IPS DF 19.7 (cell line): ENCODE results near the gene UBXN10.

Source experiments
- DNase-seq: peaks from one replicate; pipeline ENCODE4 v3.0.0-alpha.2; 2013; ENCODE audit warnings: low read depth, low spot score

The UBXN10 gene

DNA sequence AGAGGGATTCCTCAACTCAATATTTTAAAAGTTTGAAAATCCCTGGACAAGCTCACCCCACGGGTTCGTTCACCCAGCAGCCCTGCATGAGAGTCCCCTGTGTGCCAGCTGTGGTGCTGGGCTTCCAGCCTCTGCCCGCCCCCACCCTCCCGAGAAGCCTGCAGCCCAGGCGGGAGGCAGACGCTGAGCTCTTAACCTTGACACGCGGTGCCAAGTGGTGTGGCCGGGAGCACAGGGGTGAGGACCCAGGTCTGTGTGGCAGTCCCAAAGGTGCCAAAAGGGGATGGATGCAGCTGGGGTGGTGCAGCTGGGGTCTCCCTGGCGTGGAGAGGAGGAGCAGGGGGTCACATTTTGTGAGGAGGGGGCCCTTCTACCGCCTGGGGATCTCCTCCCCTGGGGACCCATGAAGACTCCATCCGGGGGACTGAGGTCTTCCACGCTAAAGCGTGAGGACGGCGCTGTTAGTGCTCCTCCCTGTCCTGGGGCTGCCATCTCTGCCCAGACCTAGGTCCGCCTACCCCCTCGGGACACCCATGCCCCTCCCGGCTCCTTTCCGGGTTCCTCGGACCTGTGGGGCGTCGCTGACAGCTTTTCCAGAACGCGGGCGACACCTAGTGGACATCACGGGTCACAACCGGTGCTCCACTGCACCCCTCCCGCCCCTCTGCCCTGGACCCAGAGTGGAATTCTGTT, 33.8 kb upstream of the UBXN10 start:
- DNase-seq: peak; percentile 30

DNA sequence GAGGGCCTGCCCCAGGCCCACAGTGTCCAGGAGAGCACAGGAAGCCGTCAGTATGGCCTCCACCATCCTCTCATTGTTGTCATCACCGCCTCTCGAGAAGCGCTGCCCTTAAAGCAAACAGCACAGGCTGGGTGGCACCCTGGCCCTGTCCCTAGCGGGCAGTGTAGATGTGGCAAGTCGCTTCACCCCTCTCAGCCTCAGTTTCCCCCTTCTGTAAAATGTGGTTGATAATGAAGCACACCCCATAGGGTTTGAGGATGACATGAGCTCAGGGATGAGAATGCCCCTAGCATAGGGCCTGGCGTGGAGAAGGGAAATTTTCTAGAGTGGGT, 33.3 kb upstream of the UBXN10 start:
- no peak for DNase-seq

DNA sequence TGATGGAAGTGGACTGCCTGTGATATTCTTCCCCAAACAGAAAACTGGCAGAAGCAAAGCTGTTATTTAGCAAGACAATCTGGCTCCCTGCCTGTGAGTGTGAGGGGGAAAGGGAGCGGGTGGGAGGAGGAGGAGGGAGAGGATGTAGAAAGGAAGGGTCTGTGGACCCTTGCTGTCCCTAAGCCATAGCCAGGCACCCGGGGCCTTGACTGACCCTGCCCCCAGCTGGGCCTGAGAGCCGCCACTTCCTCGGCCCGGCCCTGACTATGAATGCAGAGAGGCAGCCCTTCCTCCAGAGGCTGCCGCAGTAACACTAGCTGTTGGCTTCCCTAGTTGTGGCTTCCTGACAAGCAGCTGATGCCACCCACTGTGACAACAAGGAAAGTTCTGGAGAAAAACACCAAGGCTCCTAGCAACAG, 32.9 kb upstream of the UBXN10 start:
- DNase-seq: no peak

DNA sequence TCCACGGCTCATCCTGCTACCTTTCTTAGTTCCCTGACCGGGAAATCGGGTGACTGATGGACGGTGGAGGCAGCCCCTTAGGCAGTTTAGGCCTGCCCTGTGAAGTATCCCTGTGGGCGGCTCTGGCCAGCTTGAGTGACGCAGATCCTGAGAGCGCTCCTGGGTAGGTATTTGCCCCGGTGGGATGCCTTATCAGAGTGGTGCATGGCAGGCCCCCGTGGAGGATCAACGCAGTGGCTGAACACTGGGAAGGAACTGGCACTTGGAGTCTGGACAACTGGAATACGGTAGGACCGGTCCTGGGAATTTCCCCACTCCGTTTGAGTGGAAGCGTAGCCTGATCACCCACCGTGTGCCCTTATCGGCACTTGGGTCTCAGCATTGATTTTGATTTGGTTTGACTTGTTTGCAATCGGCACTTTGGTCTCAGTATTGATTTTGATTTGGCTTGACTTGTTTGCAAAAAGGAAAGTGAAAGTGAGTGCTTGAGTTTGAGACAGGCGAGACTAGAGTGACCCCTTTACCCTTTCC, 31.5 kb upstream of the UBXN10 start:
- DNase-seq: no peak

DNA sequence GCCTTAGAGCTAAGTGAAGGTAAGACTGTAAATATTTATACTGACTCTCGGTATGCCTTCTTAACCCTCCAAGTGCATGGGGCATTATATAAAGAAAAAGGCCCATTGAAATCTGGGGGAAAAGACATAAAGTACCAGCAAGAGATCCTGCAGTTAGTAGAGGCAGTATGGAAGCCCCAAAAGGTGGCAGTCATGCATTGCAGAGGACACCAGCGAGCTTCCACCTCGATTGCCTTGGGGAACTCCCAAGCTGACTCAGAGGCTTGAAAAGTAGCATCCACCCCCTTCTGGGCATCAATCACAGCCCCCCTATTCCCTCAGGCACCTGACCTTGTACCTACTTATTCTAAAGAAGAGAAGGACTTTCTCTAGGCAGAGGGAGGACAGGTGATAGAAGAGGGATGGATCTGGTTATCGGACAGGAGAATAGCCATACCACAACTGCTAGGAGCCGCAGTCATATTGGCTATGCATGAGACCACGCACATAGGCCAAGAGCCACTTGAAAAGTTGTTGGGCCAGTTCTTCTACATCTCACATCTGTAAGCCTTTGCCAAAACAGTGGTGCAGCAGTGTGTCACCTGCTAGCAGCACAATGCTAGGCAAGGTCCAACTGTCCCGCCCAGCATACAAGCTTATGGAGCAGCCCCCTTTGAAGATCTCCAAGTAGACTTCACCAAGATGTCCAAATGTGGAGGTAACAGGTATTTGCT, 27.4 kb upstream of the UBXN10 start:
- DNase-seq: no peak

DNA sequence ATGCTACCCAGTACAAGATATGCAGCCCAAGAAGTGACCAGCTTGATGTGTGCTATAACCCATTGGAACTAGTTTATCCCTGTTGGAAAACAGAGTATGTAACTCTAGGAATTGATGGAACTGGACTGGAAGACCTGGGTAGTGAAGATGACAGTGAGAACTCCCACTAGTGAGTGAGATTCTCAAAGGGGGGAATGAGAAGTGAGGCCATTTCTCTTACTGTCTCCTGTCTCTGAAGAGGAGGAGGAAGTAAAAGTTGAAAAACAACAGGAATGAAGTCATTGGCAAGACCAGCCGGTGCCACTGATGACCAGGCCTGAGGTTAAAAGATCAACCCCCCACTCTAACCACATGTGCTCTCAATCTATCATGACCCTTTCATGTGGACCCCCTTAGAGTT, 25.9 kb upstream of the UBXN10 start:
- DNase-seq: no peak

DNA sequence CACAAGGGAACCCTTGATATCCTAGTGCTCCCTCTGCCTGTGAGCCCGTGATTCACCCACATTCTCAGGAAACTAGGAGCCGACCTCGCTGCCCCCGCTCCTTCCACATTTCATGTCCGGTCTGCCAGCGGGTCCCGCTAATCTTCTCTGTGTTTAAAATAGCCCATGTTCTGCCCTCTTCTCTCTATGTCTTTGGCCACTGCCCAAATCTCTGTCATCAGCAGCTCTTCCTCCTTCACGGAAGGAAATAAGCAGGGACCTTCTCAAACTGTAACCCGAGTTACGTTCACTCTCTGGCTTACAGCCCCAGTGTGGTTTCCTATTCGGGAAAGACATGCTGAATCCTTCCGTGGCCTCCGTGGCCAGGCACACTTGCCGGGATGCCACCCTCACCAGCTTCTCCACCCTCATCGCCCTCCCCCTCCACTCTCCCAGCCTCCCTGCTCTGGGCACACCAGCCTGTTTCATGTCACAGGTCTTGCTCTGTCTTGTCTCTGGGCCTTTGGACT, 21.1 kb upstream of the UBXN10 start:
- DNase-seq: no peak

DNA sequence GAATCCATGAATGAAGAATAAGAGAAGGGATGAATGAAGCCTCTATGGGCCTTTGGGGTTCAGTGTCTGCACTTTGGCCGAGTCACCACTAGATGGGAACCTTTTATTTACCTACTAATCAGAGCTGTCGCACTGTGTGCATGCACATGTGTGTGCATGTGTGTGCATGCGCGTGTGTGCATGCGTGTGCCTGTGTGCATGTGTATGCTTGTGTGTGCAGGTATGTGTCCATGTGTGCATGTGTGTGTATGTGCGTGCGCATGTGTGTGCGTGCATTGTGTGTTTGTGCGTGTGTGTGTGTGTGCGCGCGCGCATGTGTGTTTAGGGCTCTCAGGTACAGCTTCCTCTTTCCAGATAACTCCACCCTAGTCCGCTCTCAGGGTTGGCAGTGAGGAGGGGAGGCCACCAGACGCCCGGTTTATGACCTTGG, 20.4 kb upstream of the UBXN10 start:
- no peak for DNase-seq

DNA sequence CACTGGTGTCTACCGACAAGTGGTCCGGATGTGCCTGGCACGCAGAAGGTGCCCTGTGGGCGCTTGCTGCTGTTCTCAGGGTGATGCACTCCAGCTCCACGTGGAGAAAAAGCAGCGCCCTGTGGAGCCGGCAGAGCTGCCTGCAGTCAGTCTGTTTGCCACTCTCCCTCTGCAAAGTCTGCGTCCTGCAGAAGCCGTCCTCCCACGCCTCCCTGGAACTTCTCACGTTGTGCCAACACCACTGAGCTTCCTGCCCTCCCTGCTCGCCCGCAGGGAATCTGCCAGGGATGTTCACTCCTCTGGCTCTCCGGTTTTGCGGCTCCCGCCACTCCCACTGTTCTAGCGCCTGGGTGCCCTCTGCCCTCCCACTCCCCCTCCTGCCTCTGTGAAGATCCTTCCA, 19.8 kb upstream of the UBXN10 start:
- no peak for DNase-seq

DNA sequence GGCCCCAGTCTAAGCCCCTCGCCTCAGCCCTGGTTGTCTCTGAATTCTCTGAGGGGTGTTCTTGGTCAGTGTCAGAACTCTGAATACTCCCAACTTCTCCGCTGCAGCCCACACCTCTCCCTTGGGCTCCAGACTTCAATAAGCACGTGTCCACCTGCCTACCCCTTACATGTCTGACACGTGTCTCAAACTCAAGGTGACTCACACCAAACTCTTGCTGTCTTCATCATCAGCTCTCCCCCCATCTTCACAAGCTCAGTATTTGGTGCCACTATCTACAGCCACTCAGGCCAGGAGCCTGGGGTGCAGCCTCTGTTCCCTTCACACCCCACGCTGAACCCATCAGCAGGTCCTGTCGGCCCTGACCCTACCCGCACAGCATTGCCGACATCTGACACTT, 18.8 kb upstream of the UBXN10 start:
- DNase-seq: no peak

DNA sequence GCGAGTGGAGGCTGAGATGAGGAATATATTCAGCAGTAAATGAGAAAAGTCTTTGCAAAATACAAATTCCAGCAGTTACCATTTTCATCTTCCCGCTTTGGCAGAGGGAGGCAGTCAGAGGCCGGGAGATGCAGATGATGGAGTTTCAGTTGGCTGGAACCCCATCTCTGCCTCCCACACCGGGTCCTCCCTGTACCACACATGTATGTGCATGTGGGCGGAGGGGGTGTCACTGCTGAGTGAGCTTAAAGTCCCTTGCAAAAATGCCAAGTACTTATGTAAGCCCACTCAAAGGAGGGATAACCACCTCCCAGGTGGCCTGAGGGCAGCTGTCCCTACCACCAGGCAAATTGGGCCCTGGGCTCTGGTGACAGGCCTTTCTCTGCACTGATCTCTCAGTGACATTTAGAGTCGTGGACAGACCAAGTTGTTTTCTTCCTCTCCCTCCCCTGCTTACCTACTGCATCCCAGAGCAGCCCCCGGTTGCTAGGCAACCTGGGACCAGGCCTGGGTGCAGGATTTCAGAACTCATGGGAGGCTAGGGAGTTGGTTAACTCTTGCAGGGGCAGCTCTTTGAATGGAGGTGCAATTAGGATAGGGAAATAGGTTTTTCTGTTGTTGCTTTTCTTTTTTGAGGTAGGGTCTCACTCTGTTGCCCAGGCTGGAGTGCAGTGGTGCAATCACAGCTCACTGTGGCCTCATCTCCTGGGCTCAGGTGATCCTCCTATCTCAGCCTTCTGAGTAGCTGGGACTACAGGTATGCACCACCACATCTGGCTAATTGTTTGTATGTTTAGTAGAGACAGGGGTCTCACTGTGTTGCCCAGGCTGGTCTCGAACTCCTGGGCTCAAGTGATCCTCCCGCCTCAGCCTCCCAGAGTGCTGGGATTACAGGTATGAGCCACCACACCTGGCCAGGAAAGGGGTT, 17.1 kb upstream of the UBXN10 start:
- no peak for DNase-seq

DNA sequence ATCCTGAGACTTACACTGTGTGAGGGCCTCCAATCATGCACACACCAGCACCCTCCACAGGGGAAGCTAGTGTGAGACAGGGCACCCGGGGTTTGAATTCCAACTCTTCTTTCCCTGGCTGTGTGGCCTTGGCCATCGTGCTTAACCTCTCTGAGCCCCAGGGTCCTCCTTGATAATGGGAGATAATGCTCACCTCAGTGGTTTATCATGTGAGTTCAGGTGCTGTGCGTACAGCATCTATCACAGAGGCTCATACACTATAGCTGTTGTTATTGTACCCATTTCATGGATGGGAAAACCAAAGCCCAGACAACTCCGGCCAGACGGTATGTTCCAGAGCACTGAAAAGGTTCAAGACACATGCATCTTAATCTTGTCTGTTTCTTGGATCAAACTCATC, 16.0 kb upstream of the UBXN10 start:
- DNase-seq: no peak

DNA sequence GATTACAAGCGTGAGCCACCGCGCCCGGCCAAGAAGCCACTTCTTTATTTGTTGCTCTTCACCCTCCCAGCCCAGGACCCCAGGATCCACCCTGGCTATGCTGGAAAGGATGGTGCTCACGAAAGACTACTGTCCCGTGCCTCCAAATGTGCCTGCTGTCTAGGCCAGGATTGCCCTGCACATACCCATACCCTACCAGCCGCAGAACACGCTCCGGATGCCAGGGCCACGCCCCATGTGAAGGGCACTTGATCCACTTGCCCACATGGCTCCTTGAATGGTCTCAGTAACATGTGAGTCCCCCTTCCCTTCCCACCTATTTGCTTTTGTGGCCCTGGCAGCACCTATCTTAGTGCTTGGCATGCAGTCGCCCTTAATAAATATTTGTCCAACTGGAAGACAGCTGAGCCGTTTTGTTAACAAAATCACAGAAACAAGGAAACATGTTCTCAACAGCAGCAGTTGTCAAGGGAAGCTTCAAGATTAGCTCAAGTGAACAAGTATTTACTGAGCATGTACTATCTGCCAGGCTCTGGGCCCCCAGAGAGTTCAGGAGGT, 13.8 kb upstream of the UBXN10 start:
- DNase-seq: no peak

DNA sequence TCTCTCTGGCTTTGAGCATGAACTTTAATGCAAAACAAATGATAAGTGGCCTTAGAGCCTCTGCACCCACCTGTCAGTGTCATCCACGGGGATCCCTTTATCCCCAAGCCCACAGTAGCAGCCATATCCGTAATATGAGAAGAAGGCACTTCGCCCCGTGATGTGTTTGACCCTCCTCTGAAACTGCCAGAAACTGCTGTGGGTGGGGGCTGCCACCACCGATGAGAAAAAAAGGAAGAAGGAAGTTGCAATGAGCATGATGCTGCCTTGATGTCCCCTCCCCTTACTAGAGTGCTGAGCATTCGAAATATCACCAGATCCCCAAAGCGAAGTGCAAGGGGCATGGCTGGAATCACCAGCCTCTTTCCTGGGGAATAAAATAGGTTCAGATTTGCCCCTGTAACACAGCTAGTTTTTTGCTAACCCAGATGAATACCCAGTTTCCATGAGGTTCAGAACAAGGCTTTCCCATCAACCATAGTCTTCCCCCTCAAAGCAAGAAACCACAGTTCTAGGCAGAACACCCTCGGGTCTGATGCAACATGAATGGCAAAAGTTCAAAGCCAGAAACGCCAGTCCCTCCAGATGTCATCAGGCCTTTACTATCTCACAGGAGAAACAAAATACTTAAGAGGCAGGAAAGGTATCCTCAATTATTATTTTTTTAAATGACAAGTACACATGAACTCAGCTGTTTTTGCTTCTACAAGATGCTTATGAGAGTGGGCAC, 10.8 kb upstream of the UBXN10 start:
- no peak for DNase-seq

DNA sequence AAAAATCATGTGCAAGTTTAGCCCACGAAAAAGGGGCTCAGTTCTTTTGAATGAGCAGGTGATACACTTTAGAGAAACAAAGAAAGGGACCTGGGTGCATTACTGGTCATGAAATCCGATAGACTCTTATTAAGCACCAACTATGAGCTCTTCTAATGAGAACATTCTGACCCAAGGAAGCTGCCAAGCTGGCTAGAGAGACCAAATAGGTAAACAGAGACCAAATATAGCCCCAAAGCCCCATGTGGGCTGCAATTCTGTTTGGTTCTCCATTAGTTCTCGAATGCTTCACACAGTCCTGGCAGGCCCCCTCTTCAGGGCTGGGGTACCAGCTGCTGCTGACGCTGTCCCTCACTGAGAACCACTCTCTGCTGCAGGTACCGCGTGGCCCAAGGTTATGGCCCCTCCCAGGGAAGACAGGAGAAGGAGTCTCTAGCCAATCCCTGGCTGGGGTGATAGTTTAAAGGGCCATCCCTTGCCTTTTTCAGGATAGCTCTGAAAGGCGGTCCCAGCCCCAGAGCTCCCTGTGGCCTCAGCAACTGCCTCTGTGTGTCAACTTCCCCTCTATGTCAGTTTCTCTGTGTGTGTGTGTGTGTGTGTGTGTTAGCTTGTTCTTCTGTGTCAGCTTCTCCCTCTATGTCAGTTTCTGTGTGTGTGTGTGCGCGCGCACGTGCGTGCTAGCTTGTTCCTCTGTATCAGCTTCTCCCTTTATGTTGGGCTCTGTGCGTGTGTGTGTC, 7.1 kb upstream of the UBXN10 start:
- DNase-seq: no peak

DNA sequence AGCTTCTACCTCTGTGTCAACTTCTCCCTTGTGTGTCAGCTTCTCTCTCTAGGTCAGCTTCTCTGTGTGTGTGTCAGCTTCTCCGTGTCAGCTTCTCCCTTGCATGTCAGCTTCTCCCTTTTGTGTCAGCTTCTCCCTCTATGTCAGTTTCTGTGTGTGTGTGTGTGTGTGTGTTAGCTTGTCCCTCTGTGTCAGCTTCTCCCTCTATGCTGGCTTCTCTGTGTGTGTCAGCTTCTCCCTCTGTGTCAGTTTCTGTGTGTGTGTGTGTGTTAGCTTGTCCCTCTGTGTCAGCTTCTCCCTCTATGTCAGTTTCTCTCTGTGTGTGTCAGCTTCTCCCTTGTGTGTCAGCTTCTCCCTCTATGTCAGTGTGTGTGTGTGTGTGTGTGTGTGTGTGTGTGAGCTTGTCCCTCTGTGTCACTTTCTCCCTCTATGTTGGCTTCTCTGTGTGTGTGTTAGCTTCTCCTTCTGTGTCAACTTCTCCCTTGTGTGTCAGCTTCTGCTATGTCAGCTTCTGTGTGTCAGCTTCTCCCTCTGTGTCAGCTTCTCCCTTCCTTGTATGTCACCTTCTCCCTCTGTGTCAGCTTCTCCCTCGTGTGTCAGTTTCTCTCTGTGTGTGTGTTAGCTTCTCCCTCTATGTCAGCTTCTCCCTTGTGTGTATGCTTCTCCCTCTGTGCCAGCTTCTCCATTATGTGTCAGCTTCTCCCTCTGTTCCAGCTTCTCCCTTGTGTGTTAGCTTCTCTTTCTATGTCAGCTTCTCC, 6.3 kb upstream of the UBXN10 start:
- DNase-seq: no peak

DNA sequence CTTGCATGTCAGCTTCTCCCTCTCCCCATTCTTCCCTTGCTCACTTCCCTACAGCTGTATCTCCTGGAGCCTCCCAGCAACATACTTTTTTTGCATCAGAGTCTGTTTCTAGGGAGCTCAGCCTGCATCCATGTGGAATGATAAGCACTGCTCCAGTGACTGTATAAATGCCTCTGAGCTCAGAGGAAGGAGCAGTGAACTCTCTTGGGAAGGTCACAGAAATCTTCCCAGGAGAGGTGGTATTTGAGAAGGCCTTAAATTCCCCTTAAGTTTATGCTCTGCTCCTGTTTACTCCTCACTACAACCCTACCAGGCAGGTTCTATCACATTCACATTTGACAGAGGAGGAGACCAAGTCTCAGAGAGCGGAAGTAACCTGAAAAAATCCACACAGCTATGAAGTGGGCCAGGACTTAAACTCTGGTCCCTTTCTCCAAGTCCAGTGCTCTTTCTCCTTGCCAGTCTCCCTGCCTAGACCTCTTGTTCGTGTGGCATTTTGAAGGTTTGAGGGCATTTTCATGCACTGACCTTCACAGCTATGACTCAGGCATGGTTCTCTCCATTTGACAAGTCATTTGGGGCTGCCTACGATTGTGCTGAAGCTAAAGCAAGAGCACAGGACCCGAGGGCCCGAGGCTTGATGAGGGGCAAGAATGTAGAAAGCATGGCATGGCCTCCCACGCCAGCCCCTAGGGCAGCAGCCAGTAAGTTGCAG, 5.6 kb upstream of the UBXN10 start:
- no peak for DNase-seq

DNA sequence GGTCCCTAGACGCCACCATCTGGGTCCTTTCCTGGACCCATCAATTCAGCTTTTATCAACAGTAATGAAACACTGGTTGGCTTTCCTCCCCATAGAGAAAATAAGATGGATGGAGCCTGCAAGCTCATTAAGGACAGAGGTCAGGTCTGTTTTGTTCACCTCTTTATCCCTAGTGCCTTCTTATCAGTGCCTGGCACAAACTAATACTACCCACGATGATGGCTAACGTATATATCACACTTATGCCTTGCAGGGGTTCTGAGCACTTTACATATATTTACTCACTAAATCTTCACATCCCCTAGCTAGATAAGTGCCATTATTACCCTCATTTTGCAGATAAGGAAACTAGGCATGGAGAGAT, 5.1 kb upstream of the UBXN10 start:
- DNase-seq: no peak

DNA sequence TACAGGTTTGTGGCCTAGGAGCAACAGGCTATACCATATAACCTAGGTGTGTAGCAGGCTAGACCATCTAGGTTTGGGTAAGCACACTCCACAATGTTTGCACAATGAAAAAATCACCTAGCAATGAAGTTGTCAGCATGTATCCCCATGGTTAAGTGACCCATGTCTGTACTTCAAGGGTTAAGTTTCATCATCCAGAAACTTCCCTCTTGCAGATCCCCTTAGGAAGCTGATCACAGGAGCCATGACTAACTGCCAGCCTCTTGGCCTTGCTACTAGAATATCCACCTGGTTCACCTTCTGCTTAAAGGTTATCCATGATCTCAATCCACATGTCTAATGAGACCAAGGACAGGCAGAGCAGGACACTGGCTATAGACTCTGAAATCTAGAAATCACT, 3.5 kb upstream of the UBXN10 start:
- no peak for DNase-seq
